Thymus (tissue), 11 donors: ENCODE data around the gene ACE. TPM values are rescaled to one million over a fixed set of nuclear protein-coding genes. Genes with fewer than 3 reads are reported as not detected.

Experiments
- DNase-seq, 9 donors: peaks; one replicate each; pipeline ENCODE4 v3.0.0-alpha.2; 2013; ENCODE audit warnings: low spot score in 9 of 9, low read depth in 6 of 9, missing footprints in 1 of 9
- H3K27ac ChIP-seq, 2 donors: one replicate each; pipeline ENCODE4 v1.5.1; 2013; ENCODE audit warnings: control low read depth in 1 of 2, low read depth in 1 of 2, low read length in 1 of 2, mild to moderate bottlenecking in 1 of 2, moderate library complexity in 1 of 2
- H3K27me3 ChIP-seq, 2 donors: one replicate each; pipeline ENCODE4 v1.5.1; 2013; ENCODE audit warnings: low read length in 1 of 2; ENCODE audit not compliant: control insufficient read depth in 2 of 2, insufficient read depth in 1 of 2
- H3K36me3 ChIP-seq, 2 donors: one replicate each; pipeline ENCODE4 v1.5.1; 2013; ENCODE audit warnings: low read length in 1 of 2, mild to moderate bottlenecking in 1 of 2, moderate library complexity in 1 of 2; ENCODE audit not compliant: control insufficient read depth in 2 of 2, insufficient read depth in 2 of 2
- H3K4me1 ChIP-seq, 2 donors: one replicate each; pipeline ENCODE4 v1.5.1; 2013; ENCODE audit warnings: low read length in 2 of 2; ENCODE audit not compliant: control insufficient read depth in 2 of 2, insufficient read depth in 2 of 2
- H3K4me3 ChIP-seq, 2 donors: one replicate each; pipeline ENCODE4 v1.5.1; 2013; ENCODE audit warnings: low read length in 2 of 2, control low read depth in 1 of 2, mild to moderate bottlenecking in 1 of 2
- H3K9me3 ChIP-seq, 2 donors: one replicate each; pipeline ENCODE4 v1.5.1; 2013; ENCODE audit warnings: low read length in 1 of 2, mild to moderate bottlenecking in 1 of 2; ENCODE audit not compliant: control insufficient read depth in 2 of 2, insufficient read depth in 1 of 2
- WGBS: extraction: QIAGEN DNeasy Blood & Tissue Kit; methylation state at CpG from one replicate; pipeline ENCODE4 v1.1.7; 2013; 5-methylcytosine and 5-hydroxymethylcytosine counted together
- polyA plus RNA-seq: library from polyadenylated mRNA; stranded (reverse); fragments of 200-250 nt; gene quantifications from one replicate; pipeline ENCODE4 v1.2.3, GENCODE V29; 2013
- total RNA-seq: library from RNA; stranded (reverse); fragments of 120-200 nt; gene quantifications from one replicate; pipeline ENCODE4 v1.2.4, GENCODE V29; 2013
- donor health status: healthy.

Gene ACE
- total and polyA plus RNA-seq, 2 donors = 0.28 to 1.1 TPM

GRCh38 chr17:63477480-63478440 lies 899 bp downstream of the ACE start:
- WGBS = 19% methylated on average over 44 of the region's 44 CpGs
- DNase-seq = no peak
- peaks cover 26 to 58% of the 10 kb centered on the region in 2 donors for H3K27me3 ChIP-seq
- H3K4me1 ChIP-seq = peaks cover 12 to 22% of the 10 kb centered on the region in 2 donors
- H3K4me3 ChIP-seq = peak overlapping the region in 1 of 2 donors; percentile 52
- no peaks in the 10 kb centered on the region for H3K36me3 ChIP-seq
- no peak overlapping the region for H3K27ac ChIP-seq
- H3K9me3 ChIP-seq = peaks cover 0 to 4% of the 10 kb centered on the region in 2 donors

- WGBS = 53% methylated on average over 16 of the region's 16 CpGs
- Histone ChIP-seq H3K4me1 (peaks cover 12 to 22% of the 10 kb centered on the region in 2 donors), H3K36me3 (no peaks in the 10 kb centered on the region), H3K27me3 (peaks cover 25 to 58% of the 10 kb centered on the region in 2 donors), H3K27ac (no peak overlapping the region), H3K4me3 (no peak overlapping the region), H3K9me3 (peaks cover 0 to 4% of the 10 kb centered on the region in 2 donors)
- peak; percentile 24 to 80 (median 50) for DNase-seq
These were observed 2.1 kb downstream of the ACE start for GRCh38 chr17:63478814-63479494.

GRCh38 chr17:63479495-63480184 lies 2.8 kb downstream of the ACE start:
- Histone ChIP-seq H3K36me3 (no peaks in the 10 kb centered on the region), H3K4me1 (peaks cover 12 to 22% of the 10 kb centered on the region in 2 donors), H3K9me3 (peaks cover 2% of the 10 kb centered on the region in 2 donors), H3K27me3 (peaks cover 20 to 54% of the 10 kb centered on the region in 2 donors), H3K4me3 (no peak overlapping the region), H3K27ac (no peak overlapping the region)
- WGBS = 83% methylated on average over 17 of the region's 17 CpGs
- DNase-seq = no peak

- no peak for DNase-seq
- Histone ChIP-seq H3K36me3 (no peaks in the 10 kb centered on the region), H3K27ac (no peak overlapping the region), H3K4me3 (no peak overlapping the region), H3K27me3 (peaks cover 20 to 47% of the 10 kb centered on the region in 2 donors), H3K4me1 (peaks cover 12 to 22% of the 10 kb centered on the region in 2 donors), H3K9me3 (peaks cover 0 to 2% of the 10 kb centered on the region in 2 donors)
- 96% methylated on average over 21 of the region's 21 CpGs for WGBS
These were observed 3.4 kb downstream of the ACE start for GRCh38 chr17:63480192-63480784.

- 92% methylated on average over 11 of the region's 11 CpGs for WGBS
- Histone ChIP-seq H3K36me3 (no peaks in the 10 kb centered on the region), H3K27me3 (peaks cover 20 to 40% of the 10 kb centered on the region in 2 donors), H3K4me1 (peaks cover 11 to 19% of the 10 kb centered on the region in 2 donors), H3K4me3 (no peak overlapping the region), H3K9me3 (peaks cover 0 to 2% of the 10 kb centered on the region in 2 donors), H3K27ac (no peak overlapping the region)
- no peak for DNase-seq
These were observed 4.1 kb downstream of the ACE start for GRCh38 chr17:63480826-63481487.

GRCh38 chr17:63481488-63481870 lies 4.6 kb downstream of the ACE start:
- no peak for DNase-seq
- Histone ChIP-seq H3K27ac (no peak overlapping the region), H3K4me1 (peaks cover 6 to 14% of the 10 kb centered on the region in 2 donors), H3K9me3 (peaks cover 0 to 2% of the 10 kb centered on the region in 2 donors), H3K36me3 (no peaks in the 10 kb centered on the region), H3K27me3 (peaks cover 15 to 35% of the 10 kb centered on the region in 2 donors), H3K4me3 (no peak overlapping the region)
- 95% methylated on average over 16 of the region's 16 CpGs for WGBS

- no peak for DNase-seq
- 97% methylated on average over 16 of the region's 16 CpGs for WGBS
- no peak overlapping the region for H3K27ac ChIP-seq
- H3K4me1 ChIP-seq = peaks cover under 1 to 11% of the 10 kb centered on the region in 2 donors
- H3K27me3 ChIP-seq = peaks cover 7 to 26% of the 10 kb centered on the region in 2 donors
- no peak overlapping the region for H3K4me3 ChIP-seq
- H3K9me3 ChIP-seq = peaks cover 0 to 2% of the 10 kb centered on the region in 2 donors
- H3K36me3 ChIP-seq = no peaks in the 10 kb centered on the region
These were observed 5.6 kb downstream of the ACE start for GRCh38 chr17:63482509-63482908.

GRCh38 chr17:63483038-63483437 lies 6.2 kb downstream of the ACE start:
- WGBS = 96% methylated on average over 10 of the region's 10 CpGs
- Histone ChIP-seq H3K4me3 (no peak overlapping the region), H3K36me3 (no peaks in the 10 kb centered on the region), H3K27ac (no peak overlapping the region), H3K4me1 (peaks cover 0 to 5% of the 10 kb centered on the region in 2 donors), H3K9me3 (peaks cover 0 to 2% of the 10 kb centered on the region in 2 donors), H3K27me3 (peaks cover 1 to 21% of the 10 kb centered on the region in 2 donors)
- DNase-seq = no peak
